ENCODE data around the gene NOX1. TPM values are rescaled to one million over a fixed set of nuclear protein-coding genes. Genes with fewer than 3 reads are reported as not detected.

The NOX1 gene
- total RNA-seq, 1 experiment from 2014 or later = not detected

DNA sequence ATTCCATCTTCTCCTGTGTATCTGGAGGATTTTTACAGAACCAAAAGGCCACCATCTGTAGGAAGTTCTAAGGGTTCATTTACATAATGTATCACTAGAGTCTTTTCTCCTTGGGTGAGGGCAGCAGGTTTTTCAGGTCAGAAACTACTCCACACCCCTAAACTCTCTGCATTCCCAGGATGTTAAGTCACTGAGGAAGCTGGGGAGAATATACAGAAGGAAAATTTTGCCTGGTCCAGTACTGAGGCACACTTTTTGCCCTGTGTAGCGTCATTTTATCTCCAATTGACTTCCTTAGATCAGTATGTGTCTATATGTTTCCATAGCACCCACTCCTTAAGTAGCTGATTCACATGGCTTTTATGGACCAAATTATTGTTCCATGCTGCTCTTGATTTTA, 37.6 kb upstream of the NOX1 start:
- DNase-seq = peak; percentile 43 to 91
- ChIA-PET CTCF (no interaction called here), POLR2A (ENCODE audit: unreplicated experiment) (interaction anchor here (0.6 kb wide), 1 partner anchor 17 kb away, joined by 3 read pairs; the partner anchor contains the start of gene XKRX)
- Histone ChIP-seq H3K4me1 (replicated peaks; ENCODE audit: insufficient read depth) (peaks cover 26% of the 10 kb centered on the region), H3K27me3 (ENCODE audit: insufficient read depth, low read depth) (no peaks in the 10 kb centered on the region), H3K36me3 (ENCODE audit: low read depth) (no peaks in the 10 kb centered on the region), H3K4me2 (peak overlapping the region; percentile 65), H3K9me2 (ENCODE audit: insufficient read depth) (no peaks in the 10 kb centered on the region; the same call in 1 of the 2 replicates), H4K20me1 (ENCODE audit: insufficient read depth) (no peaks in the 10 kb centered on the region), H3K4me3 (no peak overlapping the region; the same call in 1 of the 2 replicates), H3K27ac (peak overlapping the region; percentile 80), H3K79me2 (ENCODE audit: low read depth) (no peaks in the 10 kb centered on the region), H3F3A (ENCODE audit: insufficient read depth, low read depth) (peaks cover 16% of the 10 kb centered on the region), H3K9me3 (ENCODE audit: insufficient read depth, low read depth) (no peaks in the 10 kb centered on the region), H2AFZ (no peak overlapping the region)
- BruUV-seq (replicated peaks) = no TSS peak
- intact Hi-C loops (cut with micrococcal nuclease; ENCODE audit: unreplicated experiment) = loop anchor here (5.0 kb wide), 1 partner anchor 81 kb away; no protein-coding TSS in a partner anchor
- TF ChIP-seq, protein P1, sequence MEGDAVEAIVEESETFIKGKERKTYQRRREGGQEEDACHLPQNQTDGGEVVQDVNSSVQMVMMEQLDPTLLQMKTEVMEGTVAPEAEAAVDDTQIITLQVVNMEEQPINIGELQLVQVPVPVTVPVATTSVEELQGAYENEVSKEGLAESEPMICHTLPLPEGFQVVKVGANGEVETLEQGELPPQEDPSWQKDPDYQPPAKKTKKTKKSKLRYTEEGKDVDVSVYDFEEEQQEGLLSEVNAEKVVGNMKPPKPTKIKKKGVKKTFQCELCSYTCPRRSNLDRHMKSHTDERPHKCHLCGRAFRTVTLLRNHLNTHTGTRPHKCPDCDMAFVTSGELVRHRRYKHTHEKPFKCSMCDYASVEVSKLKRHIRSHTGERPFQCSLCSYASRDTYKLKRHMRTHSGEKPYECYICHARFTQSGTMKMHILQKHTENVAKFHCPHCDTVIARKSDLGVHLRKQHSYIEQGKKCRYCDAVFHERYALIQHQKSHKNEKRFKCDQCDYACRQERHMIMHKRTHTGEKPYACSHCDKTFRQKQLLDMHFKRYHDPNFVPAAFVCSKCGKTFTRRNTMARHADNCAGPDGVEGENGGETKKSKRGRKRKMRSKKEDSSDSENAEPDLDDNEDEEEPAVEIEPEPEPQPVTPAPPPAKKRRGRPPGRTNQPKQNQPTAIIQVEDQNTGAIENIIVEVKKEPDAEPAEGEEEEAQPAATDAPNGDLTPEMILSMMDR (conservative IDR thresholded peaks at IDR 0.05) = no peak
- TF ChIP-seq EZH2 (IDR thresholded peaks at IDR 0.05; ENCODE audit: low read depth) = no peak

DNA sequence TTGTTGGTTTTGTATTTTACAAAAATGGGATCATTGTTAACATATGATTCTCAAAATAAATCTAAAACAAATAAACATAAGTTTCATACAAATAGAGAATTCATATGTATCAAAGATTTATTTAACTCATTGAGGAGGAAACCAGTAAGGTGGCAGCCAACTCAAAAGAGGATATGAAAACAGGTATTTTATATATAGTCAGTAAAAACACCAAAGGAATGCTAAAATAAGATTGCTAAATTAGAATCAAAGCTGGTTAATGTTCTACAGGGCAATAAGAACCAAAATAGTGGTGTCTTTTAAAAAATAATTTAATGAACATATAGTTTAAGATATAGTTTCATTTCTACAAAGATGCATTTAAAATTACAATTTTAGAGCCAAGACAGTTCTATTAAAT, 31.5 kb upstream of the NOX1 start:
- Histone ChIP-seq H3K79me2 (ENCODE audit: low read depth) (no peaks in the 10 kb centered on the region), H4K20me1 (ENCODE audit: insufficient read depth) (no peaks in the 10 kb centered on the region), H3K27ac (no peak overlapping the region), H3F3A (ENCODE audit: insufficient read depth, low read depth) (no peaks in the 10 kb centered on the region), H3K27me3 (ENCODE audit: insufficient read depth, low read depth) (no peaks in the 10 kb centered on the region), H3K4me3 (no peak overlapping the region), H3K4me2 (no peak overlapping the region), H3K9me2 (ENCODE audit: insufficient read depth) (no peaks in the 10 kb centered on the region), H3K9me3 (ENCODE audit: insufficient read depth, low read depth) (no peaks in the 10 kb centered on the region), H3K4me1 (replicated peaks; ENCODE audit: insufficient read depth) (peaks cover 2% of the 10 kb centered on the region), H2AFZ (no peak overlapping the region), H3K36me3 (ENCODE audit: low read depth) (no peaks in the 10 kb centered on the region)
- no peak for DNase-seq
- POLR2A ChIA-PET (ENCODE audit: unreplicated experiment) = no interaction called here
- BruUV-seq (replicated peaks) = no TSS peak
- TF ChIP-seq EZH2 (IDR thresholded peaks at IDR 0.05; ENCODE audit: low read depth) = no peak
- TF ChIP-seq, protein P1 (conservative IDR thresholded peaks at IDR 0.05) = no peak
- CTCF ChIA-PET = no interaction called here
- intact Hi-C loops (cut with micrococcal nuclease; ENCODE audit: unreplicated experiment) = no loop called here

DNA sequence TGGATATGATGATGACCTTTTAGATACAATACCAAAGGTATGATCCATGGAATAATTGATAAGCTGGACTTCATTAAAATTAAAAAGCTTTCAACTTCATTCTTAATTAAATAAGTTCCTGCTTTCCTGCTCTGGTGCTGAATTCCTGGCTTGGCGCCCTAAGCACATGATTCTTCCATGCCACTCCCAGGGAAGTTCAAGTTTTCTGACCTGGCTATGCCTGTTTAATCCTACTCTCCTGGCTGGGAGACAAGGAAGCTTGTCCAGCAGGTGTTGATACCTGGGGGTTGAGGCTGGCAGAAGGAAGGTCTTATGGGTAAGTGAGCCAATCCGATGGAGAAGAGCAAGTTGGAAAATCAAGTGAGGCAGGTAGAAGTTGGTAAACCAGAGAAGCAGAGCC, 30.3 kb upstream of the NOX1 start:
- ChIA-PET CTCF (no interaction called here), POLR2A (ENCODE audit: unreplicated experiment) (no interaction called here)
- Histone ChIP-seq H3K4me1 (replicated peaks; ENCODE audit: insufficient read depth) (no peaks in the 10 kb centered on the region), H3K27me3 (ENCODE audit: insufficient read depth, low read depth) (no peaks in the 10 kb centered on the region), H3K9me3 (ENCODE audit: insufficient read depth, low read depth) (no peaks in the 10 kb centered on the region), H3K4me3 (no peak overlapping the region), H2AFZ (no peak overlapping the region), H3K27ac (no peak overlapping the region), H3K9me2 (ENCODE audit: insufficient read depth) (no peaks in the 10 kb centered on the region), H3K79me2 (ENCODE audit: low read depth) (no peaks in the 10 kb centered on the region), H4K20me1 (ENCODE audit: insufficient read depth) (no peaks in the 10 kb centered on the region), H3F3A (ENCODE audit: insufficient read depth, low read depth) (no peaks in the 10 kb centered on the region), H3K4me2 (no peak overlapping the region), H3K36me3 (ENCODE audit: low read depth) (no peaks in the 10 kb centered on the region)
- TF ChIP-seq, protein P1 (conservative IDR thresholded peaks at IDR 0.05) = no peak
- no peak for TF ChIP-seq EZH2 (IDR thresholded peaks at IDR 0.05; ENCODE audit: low read depth)
- intact Hi-C loops (cut with micrococcal nuclease; ENCODE audit: unreplicated experiment) = no loop called here
- DNase-seq = no peak
- no TSS peak for BruUV-seq (replicated peaks)

Data from PC-9 (cell line).